ENCODE results near the gene CTSH. TPM values are rescaled to one million over a fixed set of nuclear protein-coding genes. Genes with fewer than 3 reads are reported as not detected.

The CTSH gene
- total RNA-seq, 2 donors from 2014 or later, result 61.9 to 101 TPM

GRCh38 chr15:78979456-78980320, 34.8 kb upstream of the CTSH start:
- H3K4me1 Mint-ChIP-seq, result no peaks in the 10 kb centered on the region
- Histone ChIP-seq H3K4me3 (ENCODE audit: low read length) (no peak overlapping the region), H3K27me3 (ENCODE audit: control insufficient read depth, insufficient read depth, low read length, poor library complexity, severe bottlenecking) (no peaks in the 10 kb centered on the region), H3K9me3 (ENCODE audit: control insufficient read depth, low read length) (no peaks in the 10 kb centered on the region), H3K9ac (ENCODE audit: extremely low read depth, low read length, poor library complexity, severe bottlenecking) (no peak overlapping the region), H3K27ac (ENCODE audit: low read depth, low read length) (no peak overlapping the region), H3K4me1 (ENCODE audit: control insufficient read depth, insufficient read depth, low read length) (no peaks in the 10 kb centered on the region), H3K36me3 (ENCODE audit: control insufficient read depth, insufficient read depth, low read length) (no peaks in the 10 kb centered on the region)
- peak; percentile 91 for DNase-seq
- H3K36me3 Mint-ChIP-seq (ENCODE audit: low read depth), result no peaks in the 10 kb centered on the region
- TF ChIP-seq, protein P1, sequence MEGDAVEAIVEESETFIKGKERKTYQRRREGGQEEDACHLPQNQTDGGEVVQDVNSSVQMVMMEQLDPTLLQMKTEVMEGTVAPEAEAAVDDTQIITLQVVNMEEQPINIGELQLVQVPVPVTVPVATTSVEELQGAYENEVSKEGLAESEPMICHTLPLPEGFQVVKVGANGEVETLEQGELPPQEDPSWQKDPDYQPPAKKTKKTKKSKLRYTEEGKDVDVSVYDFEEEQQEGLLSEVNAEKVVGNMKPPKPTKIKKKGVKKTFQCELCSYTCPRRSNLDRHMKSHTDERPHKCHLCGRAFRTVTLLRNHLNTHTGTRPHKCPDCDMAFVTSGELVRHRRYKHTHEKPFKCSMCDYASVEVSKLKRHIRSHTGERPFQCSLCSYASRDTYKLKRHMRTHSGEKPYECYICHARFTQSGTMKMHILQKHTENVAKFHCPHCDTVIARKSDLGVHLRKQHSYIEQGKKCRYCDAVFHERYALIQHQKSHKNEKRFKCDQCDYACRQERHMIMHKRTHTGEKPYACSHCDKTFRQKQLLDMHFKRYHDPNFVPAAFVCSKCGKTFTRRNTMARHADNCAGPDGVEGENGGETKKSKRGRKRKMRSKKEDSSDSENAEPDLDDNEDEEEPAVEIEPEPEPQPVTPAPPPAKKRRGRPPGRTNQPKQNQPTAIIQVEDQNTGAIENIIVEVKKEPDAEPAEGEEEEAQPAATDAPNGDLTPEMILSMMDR (conservative IDR thresholded peaks at IDR 0.05), result peak; percentile 91
- 71 to 76% methylated on average over 14 to 17 of the region's 17 CpGs for WGBS, 2 experiments (ENCODE audit: insufficient coverage in 1 of 2, insufficient read length in 1 of 2)
- H3K27me3 Mint-ChIP-seq (ENCODE audit: insufficient read depth), result peaks cover 11% of the 10 kb centered on the region
- H3K27ac Mint-ChIP-seq, result peak overlapping the region; percentile 44
- no peak overlapping the region for H3K4me3 Mint-ChIP-seq
- no peaks in the 10 kb centered on the region for H3K9me3 Mint-ChIP-seq

DNA sequence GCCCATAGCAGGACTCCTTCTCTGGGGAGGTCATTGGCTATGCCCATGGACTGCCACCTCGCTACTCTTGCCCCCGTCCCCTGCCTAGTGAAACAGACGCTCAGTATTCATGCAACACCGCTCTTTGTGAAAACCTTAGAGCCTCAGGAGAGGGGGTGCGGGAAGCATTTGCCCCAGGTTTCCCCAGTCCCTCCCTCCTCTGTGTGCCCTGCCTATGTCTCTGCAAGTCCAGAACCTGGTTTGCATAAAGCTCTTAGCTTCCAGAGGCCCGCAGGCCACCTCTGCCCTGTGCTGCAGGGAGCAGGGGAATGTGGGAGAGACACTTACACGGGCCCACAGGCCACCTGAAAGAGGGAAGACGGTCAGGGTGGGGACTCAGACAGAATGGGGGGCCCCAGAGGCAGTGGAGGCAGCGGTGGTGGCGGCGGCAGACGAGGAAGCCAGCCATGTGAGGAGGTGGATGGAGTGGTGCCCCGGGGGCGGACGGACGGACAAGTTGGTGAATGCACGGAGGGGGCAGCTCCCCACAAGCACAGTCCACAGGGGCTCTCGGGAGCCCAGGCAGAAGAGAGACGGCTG, 33.8 kb upstream of the CTSH start:
- Mint-ChIP-seq H3K36me3 (ENCODE audit: low read depth) (no peaks in the 10 kb centered on the region), H3K4me1 (no peaks in the 10 kb centered on the region), H3K27me3 (ENCODE audit: insufficient read depth) (peaks cover 11% of the 10 kb centered on the region), H3K27ac (no peak overlapping the region), H3K4me3 (no peak overlapping the region), H3K9me3 (no peaks in the 10 kb centered on the region)
- Histone ChIP-seq H3K9ac (ENCODE audit: extremely low read depth, low read length, poor library complexity, severe bottlenecking) (no peak overlapping the region), H3K27ac (ENCODE audit: low read depth, low read length) (no peak overlapping the region), H3K4me3 (ENCODE audit: low read length) (no peak overlapping the region), H3K9me3 (ENCODE audit: control insufficient read depth, low read length) (no peaks in the 10 kb centered on the region), H3K36me3 (ENCODE audit: control insufficient read depth, insufficient read depth, low read length) (no peaks in the 10 kb centered on the region), H3K4me1 (ENCODE audit: control insufficient read depth, insufficient read depth, low read length) (no peaks in the 10 kb centered on the region), H3K27me3 (ENCODE audit: control insufficient read depth, insufficient read depth, low read length, poor library complexity, severe bottlenecking) (no peaks in the 10 kb centered on the region)
- no peak for DNase-seq
- WGBS, 2 experiments (ENCODE audit: insufficient coverage in 1 of 2, insufficient read length in 1 of 2), result 91 to 96% methylated on average over 8 to 19 of the region's 19 CpGs
- TF ChIP-seq, protein P1 (conservative IDR thresholded peaks at IDR 0.05), result no peak

DNA sequence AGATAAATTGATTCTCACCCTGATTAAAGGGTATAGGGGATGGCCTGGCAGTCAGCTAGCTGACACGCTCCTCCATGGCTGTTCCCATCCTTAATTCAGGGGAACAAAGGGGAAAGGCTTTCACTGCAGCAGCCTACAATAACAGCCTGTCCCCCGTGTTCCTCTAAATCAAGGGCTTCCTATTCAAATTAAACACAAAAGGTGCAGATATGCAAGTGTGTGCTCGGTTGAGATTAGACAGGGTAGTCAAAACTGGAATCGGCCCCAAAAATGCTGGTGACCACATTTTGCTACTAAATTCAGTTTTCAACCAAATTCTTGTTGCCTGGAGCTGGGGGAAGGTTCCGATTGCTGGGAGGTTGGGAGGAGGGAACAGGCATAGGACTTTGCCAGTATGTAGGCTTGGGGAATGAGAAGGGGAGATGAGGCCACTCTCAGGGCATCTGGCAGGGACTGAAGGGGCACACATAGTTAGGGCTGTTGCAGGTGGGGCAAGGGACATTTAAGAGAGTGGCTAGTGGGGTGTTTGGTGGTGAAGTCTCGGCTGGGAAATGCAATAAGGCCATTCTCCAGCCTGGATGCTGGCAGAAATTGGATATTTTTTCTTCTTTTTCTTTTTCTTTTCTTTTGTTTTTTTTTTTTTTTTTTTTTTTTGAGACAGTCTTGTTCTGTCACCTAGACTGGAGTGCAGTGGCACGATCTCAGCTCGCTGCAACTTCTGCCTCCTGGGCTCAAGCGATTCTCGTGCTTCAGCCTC, 32.9 kb upstream of the CTSH start:
- 94% methylated on average over 7 to 10 of the region's 10 CpGs for WGBS, 2 experiments (ENCODE audit: insufficient coverage in 1 of 2, insufficient read length in 1 of 2)
- TF ChIP-seq, protein P1 (conservative IDR thresholded peaks at IDR 0.05), result no peak

More for the DNA sequence above, 32.9 kb upstream of the CTSH start:
- no peak overlapping the region for H3K27ac Mint-ChIP-seq
- DNase-seq, result no peak
- Histone ChIP-seq H3K36me3 (ENCODE audit: control insufficient read depth, insufficient read depth, low read length) (no peaks in the 10 kb centered on the region), H3K27me3 (ENCODE audit: control insufficient read depth, insufficient read depth, low read length, poor library complexity, severe bottlenecking) (no peaks in the 10 kb centered on the region), H3K9ac (ENCODE audit: extremely low read depth, low read length, poor library complexity, severe bottlenecking) (no peak overlapping the region), H3K4me1 (ENCODE audit: control insufficient read depth, insufficient read depth, low read length) (no peaks in the 10 kb centered on the region), H3K9me3 (ENCODE audit: control insufficient read depth, low read length) (no peaks in the 10 kb centered on the region), H3K27ac (ENCODE audit: low read depth, low read length) (no peak overlapping the region), H3K4me3 (ENCODE audit: low read length) (no peak overlapping the region)
- H3K4me1 Mint-ChIP-seq, result no peaks in the 10 kb centered on the region
- peaks cover 11% of the 10 kb centered on the region for H3K27me3 Mint-ChIP-seq (ENCODE audit: insufficient read depth)
- H3K9me3 Mint-ChIP-seq, result no peaks in the 10 kb centered on the region
- H3K36me3 Mint-ChIP-seq (ENCODE audit: low read depth), result no peaks in the 10 kb centered on the region
- no peak overlapping the region for H3K4me3 Mint-ChIP-seq

All from endodermal cell (in vitro differentiated cells).